IMR-90 (cell line): ENCODE results near the gene ACACB.

Source experiments
- BHLHE40 ChIP-seq: fragments of 150-350 bp; IDR thresholded peaks from 2 replicates; pipeline ENCODE4 v1.6.1; 2016; ENCODE audit warnings: mild to moderate bottlenecking, low read depth, low read length
- CHD1 ChIP-seq: IDR thresholded peaks from 2 replicates; pipeline ENCODE4 v1.6.1; 2012; ENCODE audit warnings: low read depth, low read length, improper control_type of control experiment
- MXI1 ChIP-seq: IDR thresholded peaks from 2 replicates; pipeline ENCODE4 v1.6.1; 2012; ENCODE audit warnings: low read depth, mild to moderate bottlenecking, low read length, moderate library complexity, borderline replicate concordance
- POLR2A ChIP-seq: IDR thresholded peaks from 2 replicates; pipeline ENCODE4 v1.6.1; 2012; ENCODE audit warnings: mild to moderate bottlenecking, low read depth, low read length
- RAD21 ChIP-seq: IDR thresholded peaks from 2 replicates; pipeline ENCODE4 v1.6.1; 2012; ENCODE audit warnings: low read length, improper control_type of control experiment
- RCOR1 ChIP-seq: IDR thresholded peaks from 2 replicates; pipeline ENCODE4 v1.6.1; 2012; ENCODE audit warnings: mild to moderate bottlenecking, low read length, improper control_type of control experiment; ENCODE audit not compliant: insufficient replicate concordance
- RFX5 ChIP-seq: IDR thresholded peaks from 2 replicates; pipeline ENCODE4 v1.8.0; 2012; ENCODE audit warnings: low read depth, mild to moderate bottlenecking, low read length, moderate library complexity
- SMC3 ChIP-seq: fragments of 150-350 bp; IDR thresholded peaks from 2 replicates; pipeline ENCODE4 v1.6.1; 2016; ENCODE audit warnings: low read depth, mild to moderate bottlenecking, antibody characterized with exemption, low read length, moderate library complexity
- TF ChIP-seq, protein P1 (sequence below): conservative IDR thresholded peaks from 2 replicates; pipeline ENCODE4 v1.5.1; 2012; ENCODE audit warnings: mild to moderate bottlenecking, low read depth, low read length, improper control_type of control experiment
- TF ChIP-seq, protein P2 (sequence below): fragments of 150-350 bp; IDR thresholded peaks from 2 replicates; pipeline ENCODE4 v1.6.1; 2017; ENCODE audit warnings: mild to moderate bottlenecking, antibody characterized with exemption, low read length, low read depth

DNA sequence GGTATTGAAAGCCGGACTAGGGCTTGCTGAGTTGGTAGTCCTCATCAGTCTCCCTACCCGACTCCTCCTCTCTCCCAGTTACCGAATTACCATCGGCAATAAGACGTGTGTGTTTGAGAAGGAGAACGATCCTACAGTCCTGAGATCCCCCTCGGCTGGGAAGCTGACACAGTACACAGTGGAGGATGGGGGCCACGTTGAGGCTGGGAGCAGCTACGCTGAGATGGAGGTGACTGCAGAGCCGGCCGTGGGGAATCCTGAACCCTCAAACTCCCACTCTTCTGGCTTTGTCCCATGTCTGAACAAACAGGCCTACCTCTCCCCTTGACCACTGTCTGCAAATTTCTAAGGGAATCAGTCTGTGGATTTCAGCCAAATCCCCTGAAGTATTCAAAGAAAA, 82.9 kb downstream of the ACACB start:
- TF ChIP-seq, protein P1, sequence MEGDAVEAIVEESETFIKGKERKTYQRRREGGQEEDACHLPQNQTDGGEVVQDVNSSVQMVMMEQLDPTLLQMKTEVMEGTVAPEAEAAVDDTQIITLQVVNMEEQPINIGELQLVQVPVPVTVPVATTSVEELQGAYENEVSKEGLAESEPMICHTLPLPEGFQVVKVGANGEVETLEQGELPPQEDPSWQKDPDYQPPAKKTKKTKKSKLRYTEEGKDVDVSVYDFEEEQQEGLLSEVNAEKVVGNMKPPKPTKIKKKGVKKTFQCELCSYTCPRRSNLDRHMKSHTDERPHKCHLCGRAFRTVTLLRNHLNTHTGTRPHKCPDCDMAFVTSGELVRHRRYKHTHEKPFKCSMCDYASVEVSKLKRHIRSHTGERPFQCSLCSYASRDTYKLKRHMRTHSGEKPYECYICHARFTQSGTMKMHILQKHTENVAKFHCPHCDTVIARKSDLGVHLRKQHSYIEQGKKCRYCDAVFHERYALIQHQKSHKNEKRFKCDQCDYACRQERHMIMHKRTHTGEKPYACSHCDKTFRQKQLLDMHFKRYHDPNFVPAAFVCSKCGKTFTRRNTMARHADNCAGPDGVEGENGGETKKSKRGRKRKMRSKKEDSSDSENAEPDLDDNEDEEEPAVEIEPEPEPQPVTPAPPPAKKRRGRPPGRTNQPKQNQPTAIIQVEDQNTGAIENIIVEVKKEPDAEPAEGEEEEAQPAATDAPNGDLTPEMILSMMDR: no peak
- no peak for TF ChIP-seq RAD21
- TF ChIP-seq POLR2A: no peak
- TF ChIP-seq RCOR1: no peak
- TF ChIP-seq, protein P2, sequence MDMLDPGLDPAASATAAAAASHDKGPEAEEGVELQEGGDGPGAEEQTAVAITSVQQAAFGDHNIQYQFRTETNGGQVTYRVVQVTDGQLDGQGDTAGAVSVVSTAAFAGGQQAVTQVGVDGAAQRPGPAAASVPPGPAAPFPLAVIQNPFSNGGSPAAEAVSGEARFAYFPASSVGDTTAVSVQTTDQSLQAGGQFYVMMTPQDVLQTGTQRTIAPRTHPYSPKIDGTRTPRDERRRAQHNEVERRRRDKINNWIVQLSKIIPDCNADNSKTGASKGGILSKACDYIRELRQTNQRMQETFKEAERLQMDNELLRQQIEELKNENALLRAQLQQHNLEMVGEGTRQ: no peak
- TF ChIP-seq SMC3: no peak
- no peak for TF ChIP-seq RFX5
- TF ChIP-seq CHD1: no peak
- no peak for TF ChIP-seq BHLHE40
- no peak for TF ChIP-seq MXI1
